ENCODE measurements around the gene SLC35A2.
A peak's percentile ranks its signal among the peaks of the same experiment; 100 is the strongest.

The SLC35A2 gene

DNA sequence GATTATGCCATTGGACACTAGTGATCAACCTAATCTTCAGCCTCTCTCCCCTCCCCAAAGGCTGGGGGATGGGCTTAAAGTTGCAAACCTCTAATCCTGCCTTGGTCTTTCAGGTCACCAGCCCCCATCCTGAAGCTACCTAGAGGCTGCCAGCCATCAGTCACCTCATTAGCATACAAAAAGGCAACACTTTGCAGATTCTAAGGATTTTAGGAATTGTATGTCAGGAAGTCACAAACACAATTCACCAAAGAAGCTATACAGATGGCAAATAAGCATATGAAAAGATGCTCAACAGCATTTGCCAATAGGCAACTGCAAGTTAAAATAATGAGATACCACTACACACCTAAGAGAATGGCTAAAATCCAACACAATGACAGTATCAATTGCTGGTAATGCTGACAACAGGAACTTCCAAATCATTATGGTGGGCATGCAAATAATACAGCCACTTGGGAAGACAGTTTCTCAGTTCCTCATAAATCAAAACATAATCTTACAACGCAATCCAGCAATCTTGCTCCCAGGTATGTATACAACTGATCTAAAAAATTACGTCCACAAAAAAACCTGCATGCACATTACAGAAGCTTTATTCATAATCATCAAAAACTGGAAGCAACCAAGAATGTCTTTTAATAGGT lies 16.4 kb upstream of the SLC35A2 start:
- DNase-seq (ENCODE audit: low spot score), result no peak

GRCh38 chrX:48927123-48927522 lies 15.7 kb upstream of the SLC35A2 start:
- DNase-seq (ENCODE audit: low spot score), result no peak

DNA sequence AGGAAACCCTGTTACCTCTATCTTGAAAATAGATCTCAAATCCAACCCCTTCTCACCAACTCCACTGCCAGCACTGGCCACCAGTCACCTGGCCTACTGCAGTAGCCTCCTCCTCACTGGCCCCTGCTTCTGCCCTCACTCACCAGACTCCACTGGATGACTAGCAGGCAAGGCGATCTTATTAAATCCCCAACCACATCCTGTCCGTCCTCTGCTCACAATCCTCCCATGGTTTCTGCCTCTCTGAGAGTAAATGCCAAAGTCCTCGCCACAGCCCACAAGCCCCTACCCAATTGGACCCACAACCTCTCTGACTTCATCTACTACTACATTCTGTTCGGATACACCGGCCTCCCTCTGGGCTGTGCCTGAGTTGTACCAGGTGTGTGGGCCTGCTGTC lies 12.8 kb upstream of the SLC35A2 start:
- DNase-seq (ENCODE audit: low spot score), result no peak

- no peak for DNase-seq (ENCODE audit: low spot score)
Observed at GRCh38 chrX:48923771-48924170, 12.3 kb upstream of the SLC35A2 start.

GRCh38 chrX:48920718-48921104 lies 9.3 kb upstream of the SLC35A2 start:
- no peak for DNase-seq (ENCODE audit: low spot score)

- no peak for DNase-seq (ENCODE audit: low spot score)
Observed at GRCh38 chrX:48919947-48920717, 8.7 kb upstream of the SLC35A2 start.

DNA sequence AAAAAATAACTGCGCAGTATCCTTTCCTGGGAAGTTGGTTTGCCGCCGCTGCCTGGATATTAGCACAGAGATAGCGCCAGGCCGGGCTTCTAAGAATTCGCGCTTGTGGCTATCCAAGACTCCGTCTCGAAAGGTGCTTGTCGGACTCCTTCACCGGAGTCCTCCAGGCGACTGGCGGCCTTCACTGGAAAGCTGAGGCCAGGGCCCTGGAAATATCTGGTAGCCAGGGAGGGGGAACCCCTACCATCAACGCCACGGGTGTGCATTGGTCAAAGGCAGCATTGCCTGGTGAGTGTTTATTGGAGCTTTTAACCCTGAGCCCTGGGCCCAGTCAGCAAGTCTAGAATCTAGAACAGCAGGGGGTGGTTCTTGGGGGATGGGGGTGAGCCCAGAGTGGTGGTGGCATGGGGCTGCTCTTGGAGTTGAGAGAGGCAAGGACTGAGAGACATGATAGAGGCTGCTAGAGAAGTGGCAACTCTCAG lies 8.0 kb upstream of the SLC35A2 start:
- peak; percentile 1 for DNase-seq (ENCODE audit: low spot score)

DNA sequence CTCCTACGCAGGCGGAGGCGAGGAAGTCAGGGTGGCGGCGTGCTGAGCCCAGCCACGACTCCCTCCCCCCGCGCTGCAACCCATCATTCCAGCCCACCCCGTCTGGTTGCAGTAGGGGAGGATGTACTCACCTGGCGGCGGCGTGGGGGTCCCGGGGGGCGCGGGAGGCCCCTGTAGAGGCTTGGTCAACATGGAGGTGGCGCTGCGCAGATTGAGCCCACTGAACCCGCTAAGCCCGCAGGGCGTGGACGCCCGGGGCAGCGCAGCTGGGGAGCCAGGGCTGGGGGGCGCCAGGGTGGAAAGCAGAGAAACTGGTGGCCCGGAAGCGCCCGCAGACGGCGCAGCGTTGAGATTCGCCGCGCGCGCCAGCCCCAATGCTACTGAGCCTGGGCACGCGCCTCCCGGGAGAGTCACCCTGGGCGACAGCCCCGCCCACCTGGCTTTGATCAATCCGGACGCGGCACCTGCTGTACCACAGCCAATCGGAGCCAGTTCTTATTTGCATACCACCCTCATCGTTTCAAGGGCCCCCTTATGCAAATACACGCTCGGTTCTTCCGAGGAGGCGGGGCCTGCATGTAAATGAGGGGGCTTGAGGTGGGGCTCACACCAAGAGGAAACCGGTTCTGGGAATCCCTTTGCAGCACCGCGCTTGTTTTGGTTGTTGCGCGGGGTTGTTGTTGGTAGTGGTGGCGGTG lies 7.3 kb upstream of the SLC35A2 start, which contains the start of gene PIM2:
TSS of gene PIM2 (minus strand) at position 382 of the 698 bp plus-strand sequence. CDS start at position 192, 190 bp downstream.
- DNase-seq (ENCODE audit: low spot score), result peak; percentile 78

DNA sequence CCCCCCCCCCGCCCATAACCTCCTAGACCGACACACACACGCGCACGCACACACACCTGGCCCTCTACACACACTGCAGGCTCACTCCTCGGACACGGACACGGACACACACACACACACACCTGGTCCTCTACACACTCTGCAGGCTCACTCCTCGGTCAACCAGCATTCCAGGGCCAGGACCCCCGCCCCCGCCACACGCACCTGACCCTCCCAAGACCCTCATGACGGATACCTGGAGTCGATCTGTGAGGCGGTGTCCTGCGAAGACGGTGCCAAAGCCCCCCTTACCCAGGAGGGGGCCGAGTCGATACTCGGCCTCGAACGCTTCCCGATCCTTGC lies 6.8 kb upstream of the SLC35A2 start:
- no peak for DNase-seq (ENCODE audit: low spot score)

GRCh38 chrX:48917139-48918001 lies 5.9 kb upstream of the SLC35A2 start:
- peak; percentile 88 for DNase-seq (ENCODE audit: low spot score)

DNA sequence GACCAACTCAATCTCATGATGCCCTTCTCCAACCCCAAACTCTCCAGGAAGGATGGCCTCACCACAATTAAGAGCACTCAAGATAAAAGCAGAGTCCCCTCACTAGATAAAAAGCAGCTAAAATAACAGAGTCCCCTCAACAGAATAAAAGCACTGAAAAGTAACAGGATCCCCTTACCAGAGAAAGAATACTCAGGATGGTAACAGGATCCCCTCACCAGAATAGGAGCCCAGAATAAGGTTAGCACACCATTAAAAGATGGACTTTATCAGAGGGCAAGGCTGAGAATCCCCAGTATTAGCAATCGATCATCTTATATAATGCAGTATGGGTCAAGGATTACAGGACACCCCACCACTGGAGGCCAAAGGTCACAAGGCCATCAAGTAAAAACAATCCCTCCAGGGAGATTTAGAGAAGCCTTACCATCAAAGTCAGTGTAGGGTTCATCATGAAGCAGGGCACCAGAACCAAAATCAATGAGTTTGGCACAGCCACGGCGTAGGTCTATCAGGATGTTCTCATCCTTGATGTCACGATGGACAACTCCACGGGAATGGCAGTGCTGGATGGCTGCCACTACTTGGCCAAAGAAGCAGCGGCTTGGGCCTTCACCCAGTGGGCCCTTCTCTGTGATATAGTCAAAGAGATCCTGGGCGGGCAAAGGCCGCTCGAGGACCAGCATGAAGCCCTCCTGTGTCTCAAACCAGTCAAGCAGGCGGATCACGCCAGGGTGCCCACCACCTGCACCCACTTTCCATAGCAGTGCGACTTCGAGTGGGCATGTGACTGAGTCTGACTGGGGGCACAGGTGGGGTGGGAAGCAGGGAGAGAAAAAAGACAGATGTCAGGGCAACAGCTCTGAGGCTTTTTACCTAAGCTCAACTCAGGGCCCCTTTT lies 3.4 kb upstream of the SLC35A2 start:
- no peak for DNase-seq (ENCODE audit: low spot score)

- DNase-seq (ENCODE audit: low spot score), result no peak
Observed at GRCh38 chrX:48913605-48914366, 2.3 kb upstream of the SLC35A2 start.

DNA sequence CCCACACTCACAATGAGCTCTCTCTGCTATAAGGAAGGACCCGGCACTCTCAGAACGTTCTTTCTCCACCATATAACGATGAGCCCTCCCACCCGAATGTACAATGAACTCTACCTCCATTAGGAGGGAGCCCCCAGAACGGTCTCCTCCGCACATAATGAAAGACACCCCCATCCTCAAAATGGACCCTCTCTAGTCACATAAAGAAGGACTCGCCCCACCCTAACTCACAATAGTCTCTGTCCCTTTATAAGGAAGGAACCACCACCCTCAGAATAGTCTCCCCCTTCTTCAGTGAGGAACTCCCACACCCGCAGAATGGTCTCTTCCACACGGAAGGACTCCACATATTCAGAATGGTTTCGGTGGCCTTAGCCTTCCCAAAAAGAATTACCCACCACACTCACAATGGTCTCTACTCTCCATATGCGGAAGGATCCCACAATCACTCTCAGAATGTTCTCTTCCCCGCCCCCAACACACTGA lies 477 bp downstream of the SLC35A2 start:
- no peak for DNase-seq (ENCODE audit: low spot score)

DNA sequence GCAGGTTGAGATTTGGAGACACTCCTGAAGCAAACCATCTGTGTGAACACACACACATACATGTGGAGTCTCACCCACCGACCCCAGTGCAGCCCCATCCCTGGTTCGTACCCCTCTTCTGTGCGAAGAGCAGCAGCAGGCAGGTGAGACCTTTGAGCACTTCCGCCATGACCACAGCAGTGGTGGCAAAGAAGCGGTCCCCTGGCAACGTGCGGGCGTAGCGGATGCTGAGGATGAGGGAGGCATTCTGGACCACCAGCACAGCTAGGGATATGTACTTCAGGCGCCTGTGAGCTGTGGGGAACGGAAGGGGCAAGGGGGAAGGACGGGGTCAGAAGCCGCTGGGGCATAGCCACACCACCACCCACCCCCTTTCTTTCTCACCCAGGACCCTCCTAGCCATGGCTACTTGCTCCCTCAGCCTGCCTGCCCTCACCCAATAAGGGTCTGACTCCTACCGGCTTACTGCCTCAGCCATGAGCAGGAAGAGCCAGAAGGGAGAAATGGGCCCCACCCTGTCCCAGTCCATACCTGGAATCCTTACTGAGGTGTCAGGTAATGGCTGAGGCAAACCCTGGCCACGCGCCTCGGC lies 1.6 kb downstream of the SLC35A2 start:
- no peak for DNase-seq (ENCODE audit: low spot score)

DNA sequence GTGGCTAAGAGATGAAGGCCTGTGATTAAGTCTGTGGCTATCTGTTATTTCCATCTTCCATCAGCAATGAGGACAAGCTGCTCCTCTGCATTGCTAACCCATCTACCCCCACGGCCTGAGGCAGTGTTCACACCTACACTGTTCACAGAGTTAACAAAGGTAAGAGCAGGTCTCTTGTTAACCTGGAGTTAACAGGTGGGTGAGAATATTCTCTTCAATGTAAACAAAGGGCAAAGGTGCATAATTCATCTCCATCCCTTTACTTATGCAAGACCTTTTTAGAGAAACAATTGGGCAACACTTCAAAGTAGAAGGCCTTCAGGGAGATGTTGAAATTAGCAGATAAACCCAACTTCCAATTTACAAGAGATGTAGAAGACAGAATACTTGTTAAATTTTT lies 2.8 kb downstream of the SLC35A2 start:
- no peak for DNase-seq (ENCODE audit: low spot score)

- DNase-seq (ENCODE audit: low spot score), result no peak
Observed at GRCh38 chrX:48905090-48905790, 6.2 kb downstream of the SLC35A2 start.

- no peak for DNase-seq (ENCODE audit: low spot score)
Observed at GRCh38 chrX:48904626-48905025, 6.8 kb downstream of the SLC35A2 start.

DNA sequence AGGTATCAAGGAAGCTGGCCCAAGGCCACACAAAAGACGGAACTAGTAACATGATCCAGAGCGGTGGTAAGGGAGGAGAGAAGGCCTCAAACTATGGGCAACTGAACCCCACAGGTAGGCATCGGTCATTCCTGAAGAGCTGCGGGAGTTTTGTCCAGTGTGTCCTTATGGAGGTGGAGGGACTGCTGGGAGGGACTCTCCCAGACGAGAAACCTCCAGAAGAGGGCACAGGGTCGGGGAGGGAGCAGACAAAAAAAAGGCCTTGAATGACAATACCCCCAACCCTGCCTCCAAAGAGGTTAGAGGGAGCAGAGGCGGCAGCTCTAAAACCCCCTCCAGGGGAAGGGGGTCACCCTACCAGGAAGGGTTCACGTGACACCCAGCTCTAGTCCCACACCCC lies 7.3 kb downstream of the SLC35A2 start:
- DNase-seq (ENCODE audit: low spot score), result no peak

- DNase-seq (ENCODE audit: low spot score), result no peak
Observed at GRCh38 chrX:48903290-48903689, 8.2 kb downstream of the SLC35A2 start.
